ENCODE data around the gene RHBG.

RHBG gene

GRCh38 chr1:156402331-156403020 lies 33.5 kb downstream of the RHBG start:
- Mint-ChIP-seq H3K4me1 (ENCODE audit: low read depth) (peaks cover 3% of the 10 kb centered on the region), H3K27me3 (peaks cover 29% of the 10 kb centered on the region), H3K9me3 (no peaks in the 10 kb centered on the region), H3K36me3 (ENCODE audit: low read depth) (no peaks in the 10 kb centered on the region), H3K27ac (no peak overlapping the region), H3K4me3 (no peak overlapping the region)
- no peak for DNase-seq

- H3K36me3 Mint-ChIP-seq (ENCODE audit: low read depth): no peaks in the 10 kb centered on the region
- H3K9me3 Mint-ChIP-seq: no peaks in the 10 kb centered on the region
- no peaks in the 10 kb centered on the region for H3K4me1 Mint-ChIP-seq (ENCODE audit: low read depth)
- no peak overlapping the region for H3K27ac Mint-ChIP-seq
- no peak for DNase-seq
- H3K4me3 Mint-ChIP-seq: no peak overlapping the region
- peaks cover 43% of the 10 kb centered on the region for H3K27me3 Mint-ChIP-seq
Observed at GRCh38 chr1:156405670-156406069, 36.7 kb downstream of the RHBG start.

GRCh38 chr1:156406251-156406650 lies 37.2 kb downstream of the RHBG start:
- Mint-ChIP-seq H3K9me3 (no peaks in the 10 kb centered on the region), H3K4me3 (no peak overlapping the region), H3K36me3 (ENCODE audit: low read depth) (no peaks in the 10 kb centered on the region), H3K27ac (no peak overlapping the region), H3K27me3 (peaks cover 43% of the 10 kb centered on the region), H3K4me1 (ENCODE audit: low read depth) (no peaks in the 10 kb centered on the region)
- DNase-seq: no peak

GRCh38 chr1:156407344-156407743 lies 38.3 kb downstream of the RHBG start:
- Mint-ChIP-seq H3K4me3 (no peak overlapping the region), H3K27ac (no peak overlapping the region), H3K27me3 (peaks cover 43% of the 10 kb centered on the region), H3K36me3 (ENCODE audit: low read depth) (no peaks in the 10 kb centered on the region), H3K9me3 (no peaks in the 10 kb centered on the region), H3K4me1 (ENCODE audit: low read depth) (no peaks in the 10 kb centered on the region)
- no peak for DNase-seq

- Mint-ChIP-seq H3K27ac (no peak overlapping the region), H3K27me3 (peaks cover 41% of the 10 kb centered on the region), H3K36me3 (ENCODE audit: low read depth) (no peaks in the 10 kb centered on the region)
Observed at GRCh38 chr1:156407760-156408159, 38.7 kb downstream of the RHBG start.

GRCh38 chr1:156409439-156409838 lies 40.4 kb downstream of the RHBG start:
- Mint-ChIP-seq H3K9me3 (no peaks in the 10 kb centered on the region), H3K27me3 (peaks cover 49% of the 10 kb centered on the region), H3K4me3 (no peak overlapping the region), H3K4me1 (ENCODE audit: low read depth) (no peaks in the 10 kb centered on the region), H3K27ac (no peak overlapping the region), H3K36me3 (ENCODE audit: low read depth) (no peaks in the 10 kb centered on the region)
- no peak for DNase-seq

More at GRCh38 chr1:156407760-156408159, 38.7 kb downstream of the RHBG start:
- no peaks in the 10 kb centered on the region for H3K9me3 Mint-ChIP-seq
- DNase-seq: no peak
- no peak overlapping the region for H3K4me3 Mint-ChIP-seq
- no peaks in the 10 kb centered on the region for H3K4me1 Mint-ChIP-seq (ENCODE audit: low read depth)

- no peak for DNase-seq
- H3K36me3 Mint-ChIP-seq (ENCODE audit: low read depth): no peaks in the 10 kb centered on the region
- no peaks in the 10 kb centered on the region for H3K9me3 Mint-ChIP-seq
- H3K27me3 Mint-ChIP-seq: peaks cover 55% of the 10 kb centered on the region
- H3K4me1 Mint-ChIP-seq (ENCODE audit: low read depth): no peaks in the 10 kb centered on the region
- no peak overlapping the region for H3K27ac Mint-ChIP-seq
- no peak overlapping the region for H3K4me3 Mint-ChIP-seq
Observed at GRCh38 chr1:156410238-156410637, 41.2 kb downstream of the RHBG start.

- Mint-ChIP-seq H3K4me3 (no peak overlapping the region), H3K36me3 (ENCODE audit: low read depth) (no peaks in the 10 kb centered on the region), H3K4me1 (ENCODE audit: low read depth) (no peaks in the 10 kb centered on the region), H3K27ac (no peak overlapping the region), H3K9me3 (no peaks in the 10 kb centered on the region), H3K27me3 (peaks cover 54% of the 10 kb centered on the region)
- DNase-seq: no peak
Observed at GRCh38 chr1:156410740-156411139, 41.7 kb downstream of the RHBG start.

GRCh38 chr1:156412653-156413321 lies 43.8 kb downstream of the RHBG start:
- no peaks in the 10 kb centered on the region for H3K4me1 Mint-ChIP-seq (ENCODE audit: low read depth)
- no peak overlapping the region for H3K27ac Mint-ChIP-seq
- H3K36me3 Mint-ChIP-seq (ENCODE audit: low read depth): no peaks in the 10 kb centered on the region
- DNase-seq: no peak
- no peak overlapping the region for H3K4me3 Mint-ChIP-seq
- peaks cover 50% of the 10 kb centered on the region for H3K27me3 Mint-ChIP-seq
- H3K9me3 Mint-ChIP-seq: no peaks in the 10 kb centered on the region

- no peak overlapping the region for H3K4me3 Mint-ChIP-seq
- DNase-seq: no peak
- H3K27ac Mint-ChIP-seq: no peak overlapping the region
- H3K36me3 Mint-ChIP-seq (ENCODE audit: low read depth): no peaks in the 10 kb centered on the region
- peaks cover 50% of the 10 kb centered on the region for H3K27me3 Mint-ChIP-seq
- H3K4me1 Mint-ChIP-seq (ENCODE audit: low read depth): no peaks in the 10 kb centered on the region
- H3K9me3 Mint-ChIP-seq: no peaks in the 10 kb centered on the region
Observed at GRCh38 chr1:156413391-156414246, 44.6 kb downstream of the RHBG start.

- H3K27me3 Mint-ChIP-seq: peaks cover 54% of the 10 kb centered on the region
- no peaks in the 10 kb centered on the region for H3K36me3 Mint-ChIP-seq (ENCODE audit: low read depth)
- H3K9me3 Mint-ChIP-seq: no peaks in the 10 kb centered on the region
- H3K4me1 Mint-ChIP-seq (ENCODE audit: low read depth): peaks cover 2% of the 10 kb centered on the region
- DNase-seq: no peak
- no peak overlapping the region for H3K4me3 Mint-ChIP-seq
- H3K27ac Mint-ChIP-seq: no peak overlapping the region
Observed at GRCh38 chr1:156414461-156415064, 45.6 kb downstream of the RHBG start.

- no peak for DNase-seq
- Mint-ChIP-seq H3K27ac (no peak overlapping the region), H3K9me3 (no peaks in the 10 kb centered on the region), H3K4me3 (no peak overlapping the region), H3K36me3 (ENCODE audit: low read depth) (no peaks in the 10 kb centered on the region), H3K27me3 (peaks cover 70% of the 10 kb centered on the region), H3K4me1 (ENCODE audit: low read depth) (peaks cover 25% of the 10 kb centered on the region)
Observed at GRCh38 chr1:156416993-156417392, 48.0 kb downstream of the RHBG start.

- Mint-ChIP-seq H3K27ac (no peak overlapping the region), H3K4me3 (no peak overlapping the region), H3K9me3 (no peaks in the 10 kb centered on the region)
Observed at GRCh38 chr1:156417401-156418020, 48.5 kb downstream of the RHBG start.

GRCh38 chr1:156418416-156419070 lies 49.5 kb downstream of the RHBG start:
- DNase-seq: no peak
- Mint-ChIP-seq H3K27ac (no peak overlapping the region), H3K27me3 (peaks cover 81% of the 10 kb centered on the region), H3K4me3 (no peak overlapping the region), H3K36me3 (ENCODE audit: low read depth) (no peaks in the 10 kb centered on the region), H3K4me1 (ENCODE audit: low read depth) (peaks cover 26% of the 10 kb centered on the region), H3K9me3 (no peaks in the 10 kb centered on the region)

More at GRCh38 chr1:156417401-156418020, 48.5 kb downstream of the RHBG start:
- H3K4me1 Mint-ChIP-seq (ENCODE audit: low read depth): peaks cover 26% of the 10 kb centered on the region
- peaks cover 75% of the 10 kb centered on the region for H3K27me3 Mint-ChIP-seq
- no peak for DNase-seq
- H3K36me3 Mint-ChIP-seq (ENCODE audit: low read depth): no peaks in the 10 kb centered on the region

Data from activated T-cell treated with anti-CD3 and anti-CD28 coated beads, Interleukin-2, amount 50 U/mL, for 24 hours (primary cell).